ENCODE measurements around the gene RSPH6A.

DNA sequence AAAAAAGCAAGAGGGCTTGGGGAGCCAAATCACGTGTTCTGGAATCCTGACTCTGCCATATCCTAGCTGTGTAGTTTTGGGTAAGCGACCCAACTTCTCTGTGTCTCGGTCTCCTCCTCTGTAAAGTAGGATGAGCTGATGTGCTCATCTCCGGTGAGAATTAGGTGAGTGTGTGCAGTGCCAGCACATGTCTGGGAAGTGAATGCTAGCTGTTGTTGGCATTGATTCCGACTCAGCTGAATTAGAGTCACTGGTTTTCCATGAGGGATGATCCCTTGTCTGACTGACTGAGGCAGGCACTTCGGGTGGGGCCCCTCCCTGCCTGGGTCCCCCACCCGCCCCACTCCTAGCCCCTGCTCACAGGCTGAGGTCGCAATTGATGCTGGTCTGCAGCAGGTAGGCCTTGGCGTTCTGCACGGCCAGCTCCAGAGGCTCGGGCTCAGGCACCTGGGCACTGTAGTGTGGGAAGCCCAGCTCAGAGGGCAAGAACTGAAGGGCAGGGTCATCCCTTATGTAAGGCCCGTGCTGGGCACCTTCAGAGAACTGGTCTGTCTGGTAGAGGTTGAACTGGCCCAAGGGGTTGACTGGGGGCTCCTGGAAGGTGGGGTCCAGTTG is 835 bp downstream of the RSPH6A start:
- TF ChIP-seq POLR2A (IDR thresholded peaks at IDR 0.05; ENCODE audit: low read depth) (no peak), CTCF (IDR thresholded peaks at IDR 0.05) (no peak), EP300 (IDR thresholded peaks at IDR 0.05) (no peak), POLR2AphosphoS5 (IDR thresholded peaks at IDR 0.05) (no peak)
